NCI-H1048 (cell line): ENCODE results near the gene ABCB7.
"Not testable (repeated sequence)": the region's sequence is repeated elsewhere in the genome, so short reads cannot be mapped to it uniquely, and the experiment has no call there.

Experiments used
- DNase-seq: peaks from one replicate; lab custom pipeline; 2025; lab: John Stamatoyannopoulos, UW

The ABCB7 gene

DNA sequence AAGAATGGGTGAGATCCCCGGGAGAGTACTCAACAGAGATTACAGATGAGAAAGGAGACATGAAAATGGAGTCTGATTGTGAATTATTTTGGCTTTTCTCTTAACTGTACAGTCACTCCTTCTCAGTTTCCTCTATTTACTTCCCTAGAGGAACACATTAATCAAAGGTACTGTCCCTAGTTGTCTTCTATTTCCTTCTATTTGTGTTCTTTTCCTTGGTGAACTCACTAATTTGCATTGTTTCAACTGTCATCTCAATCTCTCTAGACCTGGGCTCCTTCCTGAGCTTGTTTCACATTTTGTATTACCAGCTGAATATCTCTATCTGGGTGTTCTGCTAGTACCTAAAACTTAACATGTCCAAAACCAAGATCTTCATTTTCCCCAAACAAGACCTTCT lies 59.8 kb downstream of the ABCB7 start:
- DNase-seq = no peak

GRCh38 chrX:75086731-75087195 lies 69.3 kb downstream of the ABCB7 start:
- DNase-seq = no peak

DNA sequence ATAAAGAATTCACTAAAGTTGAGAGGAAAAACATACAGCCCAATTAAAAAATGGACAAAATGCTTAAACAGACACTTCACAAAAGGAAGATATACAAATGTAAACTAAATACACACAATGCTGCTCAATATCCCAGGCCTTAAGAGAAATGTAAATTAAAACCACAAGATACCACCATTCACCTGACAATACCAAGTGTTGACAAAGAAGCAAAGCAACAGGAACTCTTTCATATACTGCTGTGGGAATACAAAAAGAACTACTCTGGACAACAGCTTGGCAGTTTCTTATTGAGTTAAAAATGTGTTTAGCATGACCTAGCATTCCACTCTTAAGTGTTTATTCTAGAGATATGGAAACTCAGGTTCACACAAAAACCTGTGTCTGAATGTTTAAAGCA lies 71.3 kb downstream of the ABCB7 start:
- no peak for DNase-seq

- DNase-seq = no peak
These were observed 79.7 kb downstream of the ABCB7 start for GRCh38 chrX:75076429-75076828.

DNA sequence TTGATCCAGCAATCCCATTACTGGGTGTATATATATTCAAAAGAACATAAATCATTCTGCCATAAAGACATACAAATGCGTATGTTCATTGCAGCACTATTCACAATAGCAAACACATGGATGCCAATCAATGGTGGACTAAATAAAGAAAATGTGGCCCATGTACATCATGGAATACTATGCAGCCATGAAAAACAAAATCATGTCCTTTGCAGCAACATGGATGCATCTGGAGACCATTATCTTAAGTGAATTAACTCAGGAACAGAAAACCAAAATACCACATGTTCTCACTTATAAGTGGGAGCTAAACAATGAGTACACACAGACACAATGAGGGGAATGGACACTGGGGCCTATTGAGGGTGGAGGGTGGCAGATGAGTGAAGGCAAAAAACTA lies 81.6 kb downstream of the ABCB7 start:
- DNase-seq = no peak

DNA sequence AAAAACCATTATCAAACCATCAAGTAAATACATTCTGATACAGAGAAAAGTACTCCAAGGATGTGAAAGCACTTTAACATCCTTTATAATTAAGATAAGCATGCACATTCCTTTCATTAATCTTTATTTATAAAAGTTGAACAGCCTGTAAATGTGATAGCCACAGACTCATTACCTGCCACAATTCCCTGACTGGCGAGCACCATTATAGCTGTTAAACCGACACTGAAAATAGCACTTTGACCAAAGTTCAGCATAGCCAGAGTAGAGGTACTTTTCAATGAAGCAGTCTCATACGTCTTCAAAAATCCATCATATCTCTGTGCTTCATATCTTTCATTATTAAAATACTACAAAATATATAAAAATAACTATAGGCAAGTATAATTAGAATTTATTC lies 84.7 kb downstream of the ABCB7 start:
- no peak for DNase-seq

DNA sequence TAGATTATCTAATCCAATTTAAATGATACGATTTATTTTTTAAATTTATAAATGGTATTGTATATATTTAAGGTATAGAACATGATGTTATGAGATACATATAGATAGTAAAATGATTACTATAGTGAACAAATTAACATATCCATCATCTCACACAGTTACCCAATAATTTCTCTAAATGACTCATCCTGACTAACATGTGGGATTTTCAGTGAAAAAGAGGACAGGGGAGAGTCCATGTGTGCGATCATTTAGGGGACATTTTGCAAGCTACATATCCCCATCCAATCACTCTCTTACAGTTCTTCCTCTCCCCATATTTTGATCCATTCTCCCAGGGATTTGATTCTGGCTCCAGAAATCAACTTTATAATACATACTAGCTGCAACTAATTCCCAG lies 88.2 kb downstream of the ABCB7 start:
- no peak for DNase-seq

GRCh38 chrX:75061701-75062100 lies 94.4 kb downstream of the ABCB7 start:
- no peak for DNase-seq

- DNase-seq = no peak
These were observed 105.0 kb downstream of the ABCB7 start for GRCh38 chrX:75051047-75051446.

- DNase-seq = no peak
These were observed 110.7 kb downstream of the ABCB7 start for GRCh38 chrX:75045369-75045768.

GRCh38 chrX:75044142-75044541 lies 111.9 kb downstream of the ABCB7 start:
- not testable (repeated sequence) for DNase-seq

GRCh38 chrX:75038925-75039324 lies 117.2 kb downstream of the ABCB7 start:
- no peak for DNase-seq
